ENCODE measurements around the gene TST.

GRCh38 chr22:37008365-37008764, 10.9 kb downstream of the TST start:
- TF ChIP-seq CTCF (IDR thresholded peaks at IDR 0.05) (no peak), KDM1A (IDR thresholded peaks at IDR 0.05; ENCODE audit: low read depth) (no peak), BHLHE40 (IDR thresholded peaks at IDR 0.05; ENCODE audit: low read depth, low read length) (no peak), MAX (IDR thresholded peaks at IDR 0.05) (no peak), POLR2A (IDR thresholded peaks at IDR 0.05; ENCODE audit: low read length) (no peak), CBX8 (IDR thresholded peaks at IDR 0.05) (no peak), RAD21 (conservative IDR thresholded peaks at IDR 0.05 in 1 of 2, IDR thresholded peaks at IDR 0.05 in 1 of 2) (no peak), RFX5 (IDR thresholded peaks at IDR 0.05) (no peak), USF2 (IDR thresholded peaks at IDR 0.05) (no peak), CEBPB (IDR thresholded peaks at IDR 0.05) (no peak), EP300 (IDR thresholded peaks at IDR 0.05) (no peak), CHD4 (IDR thresholded peaks at IDR 0.05; ENCODE audit: borderline replicate concordance) (no peak), NFE2L2 (conservative IDR thresholded peaks at IDR 0.05; ENCODE audit: low read length) (no peak), MYC (IDR thresholded peaks at IDR 0.05; ENCODE audit: borderline replicate concordance, low read length) (no peak)
